Measurements from ENCODE around the gene MRPL12.
A peak's percentile ranks its signal among the peaks of the same experiment; 100 is the strongest.

Gene MRPL12

GRCh38 chr17:81682565-81683207 is 20.5 kb upstream of the MRPL12 start:
- peak; percentile 13 for DNase-seq

GRCh38 chr17:81683208-81683583 is 20.0 kb upstream of the MRPL12 start:
- no peak for DNase-seq

- peak; percentile 99 for DNase-seq
These were observed 19.4 kb upstream of the MRPL12 start, which contains the start of the genes ARL16 and HGS for GRCh38 chr17:81683584-81684441. Gene ARL16, minus strand, starts transcription at chr17:81683797. Its CDS starts 44 bp downstream, at chr17:81683753. Gene HGS, plus strand, starts transcription at chr17:81684011. Its CDS starts 56 bp downstream, at chr17:81684067.

GRCh38 chr17:81684442-81684911 is 18.7 kb upstream of the MRPL12 start:
- DNase-seq: no peak

- peak; percentile 56 for DNase-seq
These were observed 18.1 kb upstream of the MRPL12 start for GRCh38 chr17:81685108-81685507.

GRCh38 chr17:81686614-81687013 is 16.6 kb upstream of the MRPL12 start:
- DNase-seq: no peak

- no peak for DNase-seq
These were observed 15.2 kb upstream of the MRPL12 start for GRCh38 chr17:81687770-81688541.

- no peak for DNase-seq
These were observed 14.6 kb upstream of the MRPL12 start for GRCh38 chr17:81688616-81689015.

- no peak for DNase-seq
These were observed 13.1 kb upstream of the MRPL12 start for GRCh38 chr17:81690066-81690465.

GRCh38 chr17:81690549-81690948 is 12.6 kb upstream of the MRPL12 start:
- no peak for DNase-seq

GRCh38 chr17:81691196-81691595 is 12.0 kb upstream of the MRPL12 start:
- DNase-seq: no peak

- no peak for DNase-seq
These were observed 11.6 kb upstream of the MRPL12 start for GRCh38 chr17:81691608-81692007.

- DNase-seq: no peak
These were observed 9.5 kb upstream of the MRPL12 start for GRCh38 chr17:81693509-81694210.

- DNase-seq: no peak
These were observed 8.4 kb upstream of the MRPL12 start for GRCh38 chr17:81694810-81695209.

- DNase-seq: no peak
These were observed 8.0 kb upstream of the MRPL12 start for GRCh38 chr17:81695211-81695610.

- no peak for DNase-seq
These were observed 7.4 kb upstream of the MRPL12 start for GRCh38 chr17:81695801-81696200.

- DNase-seq: no peak
These were observed 6.8 kb upstream of the MRPL12 start for GRCh38 chr17:81696218-81696941.

GRCh38 chr17:81697261-81698044 is 5.7 kb upstream of the MRPL12 start:
- DNase-seq: no peak

- DNase-seq: no peak
These were observed 2.5 kb upstream of the MRPL12 start for GRCh38 chr17:81700353-81701287.

Measured in fibroblast of skin of abdomen (primary cell).